Activated CD8-positive, alpha-beta memory T cell treated with anti-CD3 and anti-CD28 coated beads, Interleukin-2, amount 50 U/mL, for 24 hours (primary cell): Measurements from ENCODE around the gene TFDP2.
"Not testable (repeated sequence)": the region's sequence is repeated elsewhere in the genome, so short reads cannot be mapped to it uniquely, and the experiment has no call there.

Experiments
- DNase-seq: peaks from one replicate; pipeline ENCODE4 v3.0.0-alpha.2; 2020; ENCODE audit errors: extremely low read depth

The TFDP2 gene

DNA sequence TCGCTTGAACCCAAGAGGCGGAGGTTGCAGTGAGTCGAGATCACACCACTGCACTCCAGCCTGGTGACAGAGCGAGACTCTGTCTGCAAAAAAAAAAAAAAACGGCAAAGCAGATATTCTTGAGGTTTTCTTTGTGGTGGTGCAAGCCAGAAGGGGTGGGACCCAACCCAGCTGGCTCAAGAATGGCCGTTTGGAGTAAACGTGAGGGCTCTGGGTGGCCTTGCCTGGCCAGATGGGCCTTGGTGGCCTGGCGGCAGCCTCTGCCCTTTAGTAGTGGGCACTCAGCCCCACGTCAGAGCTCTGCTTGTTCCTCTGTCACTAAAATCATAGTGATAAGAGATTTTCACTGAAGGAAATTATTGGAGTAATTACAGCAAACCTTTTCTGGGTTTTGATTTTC lies 222.4 kb downstream of the TFDP2 start:
- no peak for DNase-seq

DNA sequence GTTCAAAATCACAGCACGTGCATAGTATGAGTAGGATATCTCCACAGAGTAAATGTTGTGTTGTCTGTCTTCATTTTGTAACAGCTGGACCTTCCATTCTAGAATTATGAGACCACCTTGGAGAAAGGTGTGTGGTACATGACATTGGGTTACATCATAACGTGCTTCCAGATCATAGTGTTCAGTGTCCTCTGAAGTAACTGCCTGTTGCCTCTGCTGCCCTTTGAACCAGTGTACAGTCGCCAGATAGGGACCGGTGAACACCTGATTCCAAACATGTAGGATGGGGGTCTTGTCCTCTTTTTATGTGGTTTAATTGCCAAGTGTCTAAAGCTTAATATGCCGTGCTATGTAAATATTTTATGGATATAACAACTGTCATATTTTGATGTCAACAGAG lies 223.7 kb downstream of the TFDP2 start:
- DNase-seq: not testable (repeated sequence)

DNA sequence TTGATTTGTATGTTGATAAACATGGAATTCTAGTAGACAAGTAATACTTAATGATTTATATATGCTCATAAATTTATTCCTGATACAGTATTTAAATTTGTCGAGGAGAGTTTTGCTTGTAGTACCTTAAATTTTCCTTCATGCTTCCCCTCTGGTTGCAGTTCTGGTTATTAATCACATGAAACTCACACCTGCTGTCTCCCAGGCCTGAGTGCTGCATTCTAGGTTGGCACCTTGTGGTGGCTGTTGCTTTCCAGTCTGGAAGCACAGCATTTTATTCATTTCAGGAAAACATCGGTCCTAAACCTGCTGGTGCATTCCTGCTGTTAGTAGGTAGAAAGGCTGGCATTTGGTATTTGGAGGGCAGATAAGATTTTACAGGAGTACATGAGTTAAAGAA lies 228.0 kb downstream of the TFDP2 start:
- no peak for DNase-seq

DNA sequence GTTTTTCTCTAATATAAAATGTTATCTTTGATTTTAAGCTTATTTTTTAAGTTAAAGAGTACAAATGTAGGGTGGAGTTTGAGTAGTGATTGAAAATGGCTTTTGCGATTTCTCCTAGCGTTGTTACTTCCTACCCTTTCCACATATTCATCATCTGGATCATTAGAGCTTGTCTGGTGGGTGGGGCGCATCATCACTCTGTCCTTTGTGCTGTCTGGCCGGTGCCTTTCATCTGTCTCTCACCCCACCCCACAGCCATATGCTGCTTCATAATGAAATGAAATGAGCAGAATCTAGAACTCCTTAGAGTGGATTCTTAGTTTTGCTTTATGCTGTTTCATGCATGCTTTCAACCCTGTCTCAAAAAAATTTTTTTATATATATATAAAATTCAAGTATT lies 228.6 kb downstream of the TFDP2 start:
- no peak for DNase-seq

DNA sequence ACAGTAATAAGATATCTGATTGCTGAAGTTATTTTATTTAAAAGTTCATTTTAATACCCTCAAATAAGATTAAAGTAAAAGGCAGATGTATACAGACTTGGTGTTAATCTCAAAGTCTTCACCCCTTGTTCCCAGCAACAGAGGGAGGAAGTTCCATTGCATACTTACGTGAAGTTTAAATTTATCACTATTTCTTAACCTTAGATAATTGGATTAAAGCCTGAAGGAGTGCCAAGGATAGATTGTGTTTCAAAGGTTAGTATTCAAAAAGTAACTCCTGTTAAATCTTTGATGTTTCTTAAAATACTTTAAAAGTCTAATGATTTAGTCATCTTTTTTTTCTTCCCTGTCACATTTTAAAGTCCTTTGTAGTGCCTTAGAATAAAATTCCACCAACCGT lies 233.6 kb downstream of the TFDP2 start:
- no peak for DNase-seq

DNA sequence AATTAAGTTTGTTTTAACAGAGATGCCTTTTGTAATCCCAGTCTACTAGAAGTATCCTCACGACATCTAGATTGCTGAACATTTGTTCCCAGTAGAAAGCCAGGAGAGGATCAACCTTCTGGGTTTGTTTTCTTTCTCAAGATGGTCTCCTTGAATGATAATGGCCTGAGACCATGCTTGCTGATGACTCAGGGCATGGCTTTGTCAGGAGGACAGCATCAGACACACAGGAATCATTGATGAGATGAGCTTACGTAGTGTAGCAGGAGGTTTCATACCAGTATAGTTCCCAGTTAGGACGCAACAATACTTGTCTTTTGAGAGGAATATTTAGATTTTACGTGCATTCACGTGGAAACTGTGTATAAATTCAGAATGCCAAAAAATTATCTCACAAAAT lies 234.3 kb downstream of the TFDP2 start:
- no peak for DNase-seq

DNA sequence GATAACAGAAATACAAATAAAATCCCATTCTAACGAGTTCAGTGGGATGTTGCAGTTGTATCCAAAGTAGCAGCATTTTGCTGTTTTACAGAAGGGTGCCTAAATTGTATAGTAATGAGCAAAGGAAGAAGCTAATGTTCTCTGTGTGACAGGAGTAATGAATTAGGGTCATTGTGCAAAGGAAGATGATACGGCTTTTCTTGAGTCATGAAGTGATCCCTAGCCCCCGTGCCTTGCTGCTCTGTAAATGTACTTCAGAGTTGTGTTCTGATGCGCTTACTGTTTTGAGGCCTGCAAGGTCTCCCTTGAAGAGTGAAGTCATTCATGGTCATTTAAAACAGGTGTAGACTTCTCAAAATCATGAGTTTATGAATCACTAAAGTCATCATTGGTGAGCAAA lies 235.0 kb downstream of the TFDP2 start:
- DNase-seq: no peak

DNA sequence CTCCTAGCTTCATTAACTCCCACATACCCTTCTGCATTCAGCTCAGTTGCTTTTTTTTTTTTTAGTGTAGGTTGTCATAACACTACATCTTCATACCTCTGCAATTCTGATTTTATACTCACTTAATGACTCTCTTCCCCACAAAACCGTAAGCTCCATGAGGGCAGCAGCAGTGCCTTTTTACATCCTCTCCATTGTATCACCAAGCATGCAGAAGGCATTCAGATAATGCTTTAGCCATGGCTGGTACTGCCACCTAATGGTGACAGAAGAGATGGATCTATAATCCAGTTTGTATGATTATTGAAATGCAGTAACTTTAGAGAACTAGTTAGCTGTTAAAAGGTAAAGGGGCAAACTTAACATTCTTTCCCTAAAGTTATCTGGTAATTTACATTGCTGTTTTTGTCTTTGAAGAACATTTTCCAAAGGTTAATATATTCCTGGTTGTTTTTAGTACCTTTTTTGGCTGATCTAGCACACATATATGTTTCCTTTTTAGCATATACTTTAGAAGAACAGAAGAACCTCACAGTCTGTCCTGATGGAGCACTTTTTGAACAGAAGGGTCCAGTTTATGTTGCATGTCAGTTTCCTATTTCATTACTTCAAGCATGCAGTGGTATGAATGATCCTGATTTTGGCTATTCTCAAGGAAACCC lies 236.1 kb downstream of the TFDP2 start:
- no peak for DNase-seq

DNA sequence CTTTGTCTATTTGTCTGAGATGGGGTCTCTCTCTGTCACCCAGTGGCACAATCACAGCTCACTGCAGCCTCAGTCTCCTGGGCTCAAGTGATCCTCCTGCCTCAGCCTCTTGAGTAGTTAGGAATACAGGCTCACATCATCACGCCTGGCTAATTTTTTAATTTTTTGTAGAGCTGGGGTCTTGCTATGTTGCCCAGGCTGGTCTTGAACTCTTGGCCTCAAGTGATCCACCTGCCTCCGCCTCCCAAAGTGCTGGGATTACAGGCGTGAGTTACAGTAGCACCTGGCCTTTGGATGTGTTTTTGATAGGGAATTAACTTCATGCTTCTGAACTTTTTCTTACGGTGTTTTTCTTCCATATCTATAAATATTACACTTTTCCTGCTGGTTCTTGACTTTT lies 239.4 kb downstream of the TFDP2 start:
- not testable (repeated sequence) for DNase-seq

DNA sequence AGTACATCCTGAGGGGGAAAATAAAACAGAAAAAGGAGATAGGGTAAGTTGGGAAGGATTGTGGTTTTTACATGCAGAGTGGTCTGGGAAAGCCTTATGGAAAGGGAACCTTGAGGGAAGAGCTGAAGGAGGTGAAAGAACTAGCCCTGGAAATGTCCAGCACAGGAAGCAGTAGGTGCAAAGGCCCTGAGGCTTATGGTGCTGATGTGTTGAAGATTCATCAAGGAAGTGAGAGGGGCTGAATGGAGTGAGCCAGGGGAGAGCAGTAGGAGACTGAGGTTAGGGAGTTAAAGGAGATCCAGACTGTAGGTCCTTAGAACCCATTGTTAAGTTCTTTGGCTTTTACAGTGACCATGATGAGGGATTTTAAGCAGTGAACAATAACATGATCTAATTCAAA lies 239.9 kb downstream of the TFDP2 start:
- no peak for DNase-seq

DNA sequence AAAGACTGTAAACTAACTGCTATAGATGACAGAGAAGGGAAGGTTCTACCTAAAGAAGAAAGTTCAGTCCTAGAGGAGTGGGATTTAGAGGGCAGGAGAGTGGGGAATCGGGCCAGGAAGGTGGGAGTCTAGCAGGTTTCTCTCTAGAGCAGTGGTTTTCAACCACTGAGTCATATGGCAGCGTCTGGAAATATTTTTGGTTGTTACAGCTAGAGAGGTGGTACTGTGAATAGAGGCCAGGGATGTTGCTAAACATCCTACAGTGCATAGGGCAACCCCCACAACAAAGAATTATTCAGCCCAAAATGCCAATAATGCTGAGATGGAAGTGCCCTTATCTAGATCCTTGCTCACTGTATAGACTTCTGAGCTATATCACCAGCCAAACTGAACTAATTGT lies 244.2 kb downstream of the TFDP2 start:
- DNase-seq: no peak

DNA sequence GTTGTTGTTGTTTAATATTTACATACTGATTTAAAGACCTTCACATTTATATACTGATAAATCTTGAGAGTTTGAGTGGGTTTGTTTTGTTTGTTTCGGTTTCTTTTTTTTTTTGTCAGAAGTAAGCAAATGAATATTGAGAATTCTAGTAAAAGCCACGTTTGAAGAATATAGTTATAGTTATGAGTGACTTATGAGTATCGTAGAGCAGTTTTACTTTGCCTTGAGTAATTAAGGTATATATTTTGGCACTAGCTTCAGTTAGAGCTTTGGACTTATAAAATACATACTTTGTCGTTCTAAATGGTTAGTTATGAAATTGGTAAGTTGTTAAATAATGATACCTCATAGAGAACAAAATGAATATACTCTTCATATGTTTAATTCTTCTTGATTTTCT lies 245.1 kb downstream of the TFDP2 start:
- no peak for DNase-seq

DNA sequence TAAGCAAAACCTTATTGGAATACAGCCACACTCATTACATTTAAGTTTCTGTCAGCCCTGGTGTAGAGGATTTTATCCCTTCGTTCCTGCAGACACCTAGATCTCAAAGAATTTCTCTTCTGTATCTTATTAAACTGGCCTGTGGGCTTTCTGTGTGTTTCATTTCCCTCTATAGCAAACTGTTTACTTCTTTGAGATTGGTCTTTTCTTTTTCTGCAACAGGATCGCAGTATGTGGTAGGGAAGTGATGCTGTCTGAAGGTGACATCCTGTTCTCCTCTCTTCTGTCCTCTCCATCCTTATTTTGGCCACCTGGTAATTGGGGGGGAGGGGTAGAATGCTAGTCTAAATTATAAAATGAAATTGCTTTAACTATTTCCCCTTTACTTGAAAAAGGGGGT lies 247.4 kb downstream of the TFDP2 start:
- no peak for DNase-seq

DNA sequence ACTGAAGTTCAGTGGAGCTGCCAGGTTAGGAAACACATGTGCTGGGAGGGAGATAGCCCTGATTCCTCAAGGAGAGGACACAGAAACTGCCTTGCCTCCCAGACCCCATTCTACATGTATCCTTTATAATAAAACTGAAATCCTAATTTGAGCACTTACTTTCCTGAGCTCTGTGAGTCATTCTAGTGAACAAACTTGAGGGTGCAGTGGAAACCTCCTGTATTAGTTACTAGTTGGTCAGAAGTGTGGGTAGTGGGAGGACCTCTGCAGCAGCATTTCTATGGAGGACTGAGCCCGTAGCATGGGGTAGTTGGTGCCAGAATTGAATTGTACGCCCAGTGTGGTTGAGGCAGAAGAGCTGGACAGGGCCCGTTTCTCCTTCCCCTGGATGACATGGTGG lies 249.0 kb downstream of the TFDP2 start:
- DNase-seq: no peak

DNA sequence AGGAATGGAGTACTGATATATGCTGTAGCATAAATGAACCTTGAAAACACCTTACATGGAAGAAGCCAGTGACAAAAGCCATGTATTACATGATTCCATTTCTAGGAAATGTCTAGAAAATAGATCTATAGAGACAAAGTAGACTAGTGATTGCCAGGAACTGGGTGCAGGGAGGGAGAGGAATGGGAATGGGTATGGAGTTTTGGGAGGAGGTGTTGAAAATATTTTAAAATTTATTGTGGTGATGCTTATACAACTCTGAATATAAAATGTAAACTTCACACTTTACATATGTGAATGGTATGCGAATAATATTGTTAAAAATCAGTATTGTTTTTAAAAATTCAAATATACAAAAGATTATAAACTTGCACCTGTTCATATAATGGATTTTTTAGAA lies 250.4 kb downstream of the TFDP2 start:
- DNase-seq: no peak

DNA sequence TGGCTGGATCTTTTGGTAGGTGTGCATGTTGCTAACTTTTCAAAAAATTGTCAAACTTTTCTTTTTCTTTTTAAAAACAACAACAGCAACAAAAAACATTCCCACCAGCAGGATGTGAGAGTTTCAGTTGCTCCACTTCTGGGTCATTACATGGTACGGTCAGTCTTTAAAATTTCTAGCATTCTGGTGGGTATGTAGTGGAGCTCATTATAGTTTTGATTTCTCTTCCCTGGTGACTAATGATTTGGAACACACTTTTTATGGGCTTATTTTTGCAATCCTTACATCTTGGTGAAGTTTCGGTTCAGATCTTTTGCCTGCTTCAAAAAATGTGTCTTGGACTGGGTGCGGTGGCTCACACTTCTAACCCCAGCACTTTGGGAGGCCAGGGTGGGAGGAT lies 253.6 kb downstream of the TFDP2 start:
- DNase-seq: no peak

DNA sequence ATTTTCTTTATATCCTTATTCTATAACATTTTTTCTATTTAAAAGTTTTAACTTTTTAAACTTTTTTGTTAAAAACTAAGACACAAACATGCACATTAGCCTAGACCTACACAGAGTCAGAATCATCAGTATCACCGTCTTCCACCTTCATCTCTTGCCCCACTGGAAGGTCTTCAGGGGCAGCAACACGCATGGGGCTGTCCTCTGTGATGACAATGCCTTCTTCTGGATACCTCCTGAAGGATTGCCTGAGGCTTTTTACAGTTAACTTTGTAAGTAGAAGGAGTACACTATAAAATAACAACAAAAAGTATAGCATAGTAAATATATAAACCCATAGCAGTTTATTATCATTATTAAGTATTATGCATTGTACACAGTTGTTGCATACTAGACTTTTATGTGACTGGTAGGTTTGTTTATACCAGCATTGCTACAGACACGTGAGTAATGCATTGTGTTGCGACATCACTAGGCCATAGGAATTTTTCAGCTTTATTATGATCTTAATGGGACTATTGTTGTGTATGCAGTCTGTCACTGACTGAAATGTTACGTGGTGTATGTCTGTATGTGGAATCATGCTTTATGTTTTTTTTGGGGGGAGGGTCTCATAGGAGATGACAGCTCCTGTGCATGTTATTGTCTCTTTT lies 254.7 kb downstream of the TFDP2 start:
- DNase-seq: no peak
